ENCODE data around the gene RAB11FIP3.
"Not testable (repeated sequence)": the region's sequence is repeated elsewhere in the genome, so short reads cannot be mapped to it uniquely, and the experiment has no call there.

RAB11FIP3 gene

GRCh38 chr16:425082-425718 lies at the start of gene RAB11FIP3:
RAB11FIP3 (plus strand) TSS chr16:425649; CDS start chr16:426007, 358 bp downstream.
- peaks cover 6% of the 10 kb centered on the region; the same call in 1 of the 2 replicates for H3K36me3 ChIP-seq (ENCODE audit: insufficient read depth, low read depth, low read length)
- H3K9me3 ChIP-seq (ENCODE audit: insufficient read depth, low read depth, low read length): no peaks in the 10 kb centered on the region
- H3K4me1 ChIP-seq (ENCODE audit: insufficient read depth, low read length): no peaks in the 10 kb centered on the region; the same call in 1 of the 2 replicates
- H3K27ac ChIP-seq (ENCODE audit: low read length): no peak within 1 kb of the TSS
- H3K4me3 ChIP-seq (ENCODE audit: low read length): peak within 1 kb of the TSS; percentile 75
- H3K9ac ChIP-seq (ENCODE audit: low read depth, low read length): peak within 1 kb of the TSS; percentile 65; the same call in 1 of the 2 replicates
- peaks cover 42% of the 10 kb centered on the region for H3K27me3 ChIP-seq (ENCODE audit: insufficient read depth, low read length)

- Histone ChIP-seq H3K4me1 (ENCODE audit: insufficient read depth, low read length) (peaks cover 13% of the 10 kb centered on the region; the same call in 1 of the 2 replicates), H3K9me3 (ENCODE audit: insufficient read depth, low read depth, low read length) (no peaks in the 10 kb centered on the region), H3K27ac (ENCODE audit: low read length) (no peak overlapping the region), H3K9ac (ENCODE audit: low read depth, low read length) (no peak overlapping the region), H3K4me3 (ENCODE audit: low read length) (no peak overlapping the region), H3K36me3 (ENCODE audit: insufficient read depth, low read depth, low read length) (peaks cover 56% of the 10 kb centered on the region), H3K27me3 (ENCODE audit: insufficient read depth, low read length) (no peaks in the 10 kb centered on the region)
Measured at GRCh38 chr16:375927-376816, 49.3 kb upstream of the RAB11FIP3 start.

GRCh38 chr16:376817-377418 lies 48.5 kb upstream of the RAB11FIP3 start:
- H3K27ac ChIP-seq (ENCODE audit: low read length): no peak overlapping the region
- H3K27me3 ChIP-seq (ENCODE audit: insufficient read depth, low read length): no peaks in the 10 kb centered on the region
- no peak overlapping the region for H3K9ac ChIP-seq (ENCODE audit: low read depth, low read length)
- H3K36me3 ChIP-seq (ENCODE audit: insufficient read depth, low read depth, low read length): peaks cover 49% of the 10 kb centered on the region
- H3K4me3 ChIP-seq (ENCODE audit: low read length): no peak overlapping the region
- no peaks in the 10 kb centered on the region for H3K9me3 ChIP-seq (ENCODE audit: insufficient read depth, low read depth, low read length)
- H3K4me1 ChIP-seq (ENCODE audit: insufficient read depth, low read length): peaks cover 13% of the 10 kb centered on the region; the same call in 1 of the 2 replicates

- Histone ChIP-seq H3K36me3 (ENCODE audit: insufficient read depth, low read depth, low read length) (peaks cover 44% of the 10 kb centered on the region), H3K27ac (ENCODE audit: low read length) (no peak overlapping the region)
Measured at GRCh38 chr16:377419-377951, 48.0 kb upstream of the RAB11FIP3 start.

GRCh38 chr16:378113-378820 lies 47.2 kb upstream of the RAB11FIP3 start:
- not testable (repeated sequence) for H3K9ac ChIP-seq (ENCODE audit: low read depth, low read length); H3K27ac ChIP-seq (ENCODE audit: low read length); H3K9me3 ChIP-seq (ENCODE audit: insufficient read depth, low read depth, low read length)
- Histone ChIP-seq H3K27me3 (ENCODE audit: insufficient read depth, low read length) (peaks cover 10% of the 10 kb centered on the region), H3K36me3 (ENCODE audit: insufficient read depth, low read depth, low read length) (peaks cover 36% of the 10 kb centered on the region), H3K4me1 (ENCODE audit: insufficient read depth, low read length) (peaks cover 15% of the 10 kb centered on the region; the same call in 1 of the 2 replicates), H3K4me3 (ENCODE audit: low read length) (peak overlapping the region; percentile 26; the same call in 1 of the 2 replicates)

More at GRCh38 chr16:377419-377951, 48.0 kb upstream of the RAB11FIP3 start:
- Histone ChIP-seq H3K9me3 (ENCODE audit: insufficient read depth, low read depth, low read length) (no peaks in the 10 kb centered on the region), H3K4me3 (ENCODE audit: low read length) (no peak overlapping the region), H3K4me1 (ENCODE audit: insufficient read depth, low read length) (peaks cover 13% of the 10 kb centered on the region; the same call in 1 of the 2 replicates), H3K27me3 (ENCODE audit: insufficient read depth, low read length) (peaks cover 4% of the 10 kb centered on the region), H3K9ac (ENCODE audit: low read depth, low read length) (no peak overlapping the region)

GRCh38 chr16:378821-379182 lies 46.6 kb upstream of the RAB11FIP3 start:
- H3K27ac ChIP-seq (ENCODE audit: low read length): no peak overlapping the region
- H3K4me3 ChIP-seq (ENCODE audit: low read length): peak overlapping the region; percentile 26; the same call in 1 of the 2 replicates
- H3K4me1 ChIP-seq (ENCODE audit: insufficient read depth, low read length): peaks cover 17% of the 10 kb centered on the region; the same call in 1 of the 2 replicates
- H3K9ac ChIP-seq (ENCODE audit: low read depth, low read length): no peak overlapping the region; the same call in 1 of the 2 replicates
- peaks cover 30% of the 10 kb centered on the region for H3K36me3 ChIP-seq (ENCODE audit: insufficient read depth, low read depth, low read length)
- no peaks in the 10 kb centered on the region for H3K9me3 ChIP-seq (ENCODE audit: insufficient read depth, low read depth, low read length)
- H3K27me3 ChIP-seq (ENCODE audit: insufficient read depth, low read length): peaks cover 15% of the 10 kb centered on the region

- no peak overlapping the region for H3K27ac ChIP-seq (ENCODE audit: low read length)
- H3K9me3 ChIP-seq (ENCODE audit: insufficient read depth, low read depth, low read length): no peaks in the 10 kb centered on the region
- H3K4me1 ChIP-seq (ENCODE audit: insufficient read depth, low read length): peaks cover 22% of the 10 kb centered on the region; the same call in 1 of the 2 replicates
- peak overlapping the region; percentile 84; the same call in 1 of the 2 replicates for H3K4me3 ChIP-seq (ENCODE audit: low read length)
- H3K27me3 ChIP-seq (ENCODE audit: insufficient read depth, low read length): peaks cover 15% of the 10 kb centered on the region
- peaks cover 25% of the 10 kb centered on the region for H3K36me3 ChIP-seq (ENCODE audit: insufficient read depth, low read depth, low read length)
- H3K9ac ChIP-seq (ENCODE audit: low read depth, low read length): peak overlapping the region; percentile 51; the same call in 1 of the 2 replicates
Measured at GRCh38 chr16:379183-379960, 46.1 kb upstream of the RAB11FIP3 start.

- no peak overlapping the region for H3K27ac ChIP-seq (ENCODE audit: low read length)
- H3K9ac ChIP-seq (ENCODE audit: low read depth, low read length): peak overlapping the region; percentile 80; the same call in 1 of the 2 replicates
- peaks cover 22% of the 10 kb centered on the region; the same call in 1 of the 2 replicates for H3K4me1 ChIP-seq (ENCODE audit: insufficient read depth, low read length)
- peaks cover 17% of the 10 kb centered on the region for H3K36me3 ChIP-seq (ENCODE audit: insufficient read depth, low read depth, low read length)
- peak overlapping the region; percentile 84; the same call in 1 of the 2 replicates for H3K4me3 ChIP-seq (ENCODE audit: low read length)
- H3K27me3 ChIP-seq (ENCODE audit: insufficient read depth, low read length): peaks cover 15% of the 10 kb centered on the region
- H3K9me3 ChIP-seq (ENCODE audit: insufficient read depth, low read depth, low read length): no peaks in the 10 kb centered on the region
Measured at GRCh38 chr16:379961-380761, 45.3 kb upstream of the RAB11FIP3 start.

GRCh38 chr16:380762-381011 lies 44.8 kb upstream of the RAB11FIP3 start:
- Histone ChIP-seq H3K27me3 (ENCODE audit: insufficient read depth, low read length) (peaks cover 15% of the 10 kb centered on the region), H3K9ac (ENCODE audit: low read depth, low read length) (peak overlapping the region; percentile 80; the same call in 1 of the 2 replicates), H3K9me3 (ENCODE audit: insufficient read depth, low read depth, low read length) (no peaks in the 10 kb centered on the region), H3K36me3 (ENCODE audit: insufficient read depth, low read depth, low read length) (peaks cover 15% of the 10 kb centered on the region), H3K4me3 (ENCODE audit: low read length) (peak overlapping the region; percentile 84), H3K4me1 (ENCODE audit: insufficient read depth, low read length) (peaks cover 22% of the 10 kb centered on the region; the same call in 1 of the 2 replicates), H3K27ac (ENCODE audit: low read length) (peak overlapping the region; percentile 47)
